ENCODE results near the gene IFNGR1.

Gene IFNGR1

DNA sequence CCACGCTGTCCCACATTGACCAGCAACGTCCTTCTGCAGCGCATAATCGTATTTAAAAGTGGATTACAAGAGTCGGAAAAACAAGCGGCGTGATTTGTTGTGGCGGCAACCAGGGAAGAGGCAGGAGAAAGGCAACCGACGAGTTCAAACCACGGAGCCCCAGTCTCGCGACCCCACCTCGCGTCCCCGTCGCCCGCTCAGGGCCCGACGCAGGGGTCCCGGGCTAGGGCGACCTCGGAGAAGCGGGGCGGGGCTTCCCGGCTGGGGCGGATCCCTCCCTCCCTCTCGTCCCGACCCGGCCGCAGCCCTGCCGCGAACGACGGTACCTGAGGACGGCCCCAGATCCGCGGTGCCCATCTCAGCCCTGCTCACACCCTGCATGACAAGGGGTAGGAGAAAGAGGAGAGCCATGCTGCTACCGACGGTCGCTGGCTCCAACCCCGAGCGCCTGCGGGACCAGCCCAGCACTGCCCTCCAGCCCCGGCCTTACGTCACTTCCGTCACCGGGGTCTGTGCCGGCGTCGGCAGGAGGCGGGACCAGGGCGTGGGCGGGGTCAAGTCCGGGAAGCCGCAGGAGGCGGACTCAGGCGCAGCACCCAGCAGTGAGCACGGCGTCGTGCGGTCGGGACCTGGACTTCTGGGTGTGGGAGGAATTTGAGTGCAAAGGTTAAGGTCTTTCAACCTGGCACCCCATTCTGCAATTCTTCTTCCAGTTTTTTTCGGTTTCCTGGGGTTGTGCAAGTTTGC lies at the start of gene IFNGR1:
Gene IFNGR1, minus strand, starts transcription at position 469 of the 747 bp plus-strand sequence. Its CDS starts 58 bp downstream, at position 411.
- H3K4me3 ChIP-seq (ENCODE audit: low read length in 2 of 2) = peak within 1 kb of the TSS; percentile 93 to 99
- H3K4me1 ChIP-seq (ENCODE audit: control insufficient read depth in 2 of 2, insufficient read depth in 2 of 2, low read length in 2 of 2) = peaks cover 14 to 34% of the 10 kb centered on the region in 2 donors

DNA sequence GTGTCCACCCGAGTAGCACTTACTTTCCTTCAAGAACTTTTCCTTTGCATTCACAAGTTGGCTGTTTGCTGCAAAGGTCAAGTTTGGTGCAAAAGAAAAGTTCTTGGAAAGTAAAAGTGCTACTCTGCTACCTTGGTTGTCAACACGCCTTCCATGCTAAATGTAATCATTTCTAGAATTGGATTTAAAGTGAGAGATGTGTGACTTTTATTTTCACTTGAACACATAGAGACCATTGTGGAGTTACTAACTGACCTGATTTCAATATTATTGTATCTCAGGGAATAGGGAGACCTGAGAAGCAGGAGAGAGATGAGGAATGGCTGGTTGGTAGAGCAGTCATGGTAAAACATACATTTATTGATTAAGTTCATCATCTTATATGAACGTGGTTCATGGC lies 49.7 kb upstream of the IFNGR1 start:
- H3K36me3 ChIP-seq (ENCODE audit: control insufficient read depth in 2 of 2, insufficient read depth in 2 of 2, low read length in 2 of 2) = no peaks in the 10 kb centered on the region
- no peak overlapping the region for H3K27ac ChIP-seq (ENCODE audit: low read depth in 2 of 2, low read length in 2 of 2)
- no peaks in the 10 kb centered on the region for H3K27me3 ChIP-seq (ENCODE audit: control insufficient read depth in 2 of 2, insufficient read depth in 2 of 2, low read length in 2 of 2)
- H3K4me1 ChIP-seq (ENCODE audit: control insufficient read depth in 2 of 2, insufficient read depth in 2 of 2, low read length in 2 of 2) = no peaks in the 10 kb centered on the region
- H3K9ac ChIP-seq (ENCODE audit: low read depth in 1 of 2, low read length in 2 of 2) = no peak overlapping the region
- H3K4me3 ChIP-seq (ENCODE audit: low read length in 2 of 2) = no peak overlapping the region
- no peaks in the 10 kb centered on the region for H3K9me3 ChIP-seq (ENCODE audit: control insufficient read depth in 2 of 2, low read length in 2 of 2)

More for the DNA sequence above, at the start of gene IFNGR1:
- Histone ChIP-seq H3K27ac (ENCODE audit: low read depth in 2 of 2, low read length in 2 of 2) (peak within 1 kb of the TSS; percentile 98), H3K9me3 (ENCODE audit: control insufficient read depth in 2 of 2, low read length in 2 of 2) (no peaks in the 10 kb centered on the region), H3K36me3 (ENCODE audit: control insufficient read depth in 2 of 2, insufficient read depth in 2 of 2, low read length in 2 of 2) (no peaks in the 10 kb centered on the region), H3K9ac (ENCODE audit: low read depth in 1 of 2, low read length in 2 of 2) (peak within 1 kb of the TSS; percentile 94 to 99), H3K27me3 (ENCODE audit: control insufficient read depth in 2 of 2, insufficient read depth in 2 of 2, low read length in 2 of 2) (no peaks in the 10 kb centered on the region)

DNA sequence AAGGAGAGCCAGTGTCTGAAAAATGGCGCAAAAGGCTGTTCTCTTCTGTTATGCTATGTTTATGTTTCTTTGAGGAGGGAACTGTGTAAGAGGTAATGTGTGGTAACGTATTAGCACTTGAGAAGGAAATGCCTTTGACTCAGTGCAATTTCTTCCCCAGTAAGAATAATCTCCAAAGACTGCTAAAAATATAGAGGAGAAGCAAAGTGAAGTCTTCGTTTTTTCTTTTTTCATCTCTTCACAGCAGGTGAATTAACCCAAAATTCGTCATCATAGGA lies 47.1 kb upstream of the IFNGR1 start:
- H3K4me3 ChIP-seq (ENCODE audit: low read length in 2 of 2) = no peak overlapping the region
- H3K36me3 ChIP-seq (ENCODE audit: control insufficient read depth in 2 of 2, insufficient read depth in 2 of 2, low read length in 2 of 2) = no peaks in the 10 kb centered on the region
- H3K9me3 ChIP-seq (ENCODE audit: control insufficient read depth in 2 of 2, low read length in 2 of 2) = no peaks in the 10 kb centered on the region
- H3K9ac ChIP-seq (ENCODE audit: low read depth in 1 of 2, low read length in 2 of 2) = no peak overlapping the region
- no peaks in the 10 kb centered on the region for H3K4me1 ChIP-seq (ENCODE audit: control insufficient read depth in 2 of 2, insufficient read depth in 2 of 2, low read length in 2 of 2)
- H3K27me3 ChIP-seq (ENCODE audit: control insufficient read depth in 2 of 2, insufficient read depth in 2 of 2, low read length in 2 of 2) = no peaks in the 10 kb centered on the region
- no peak overlapping the region for H3K27ac ChIP-seq (ENCODE audit: low read depth in 2 of 2, low read length in 2 of 2)

DNA sequence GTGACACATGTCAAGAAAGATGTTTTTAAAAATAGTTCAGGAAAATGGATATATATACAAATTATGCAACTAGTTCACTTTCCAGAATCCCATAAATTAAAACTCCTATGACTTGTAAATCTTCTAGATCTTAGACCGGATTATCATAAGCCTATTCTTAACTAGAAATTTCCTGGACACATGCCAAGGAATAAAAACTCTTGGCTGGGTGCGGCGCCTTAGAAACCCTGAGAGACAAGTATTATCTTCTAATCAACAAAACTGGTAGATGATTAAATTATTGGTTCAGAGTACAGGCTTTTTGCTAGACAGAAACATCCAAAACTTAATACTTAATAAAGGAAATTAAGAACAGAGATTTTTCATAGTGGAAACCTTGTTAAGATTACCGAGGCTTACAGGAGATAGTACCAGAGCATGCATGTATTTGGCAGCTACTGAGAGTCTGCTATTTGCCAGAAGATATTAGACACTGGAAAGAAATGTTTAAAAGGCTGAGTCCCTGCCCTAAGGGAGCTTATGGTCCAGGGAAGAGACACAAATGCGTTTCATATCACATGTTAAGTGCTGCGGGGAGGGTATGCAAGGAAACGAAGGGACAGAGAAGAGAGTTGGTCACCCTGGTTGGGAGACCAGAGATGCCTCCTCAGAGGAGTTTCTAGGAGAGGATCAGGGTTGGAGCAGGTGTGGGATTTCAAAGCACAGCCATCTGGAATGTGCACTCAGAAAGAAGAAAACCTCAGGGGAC lies 46.5 kb upstream of the IFNGR1 start:
- no peaks in the 10 kb centered on the region for H3K9me3 ChIP-seq (ENCODE audit: control insufficient read depth in 2 of 2, low read length in 2 of 2)
- no peak overlapping the region for H3K4me3 ChIP-seq (ENCODE audit: low read length in 2 of 2)
- no peaks in the 10 kb centered on the region for H3K27me3 ChIP-seq (ENCODE audit: control insufficient read depth in 2 of 2, insufficient read depth in 2 of 2, low read length in 2 of 2)
- H3K4me1 ChIP-seq (ENCODE audit: control insufficient read depth in 2 of 2, insufficient read depth in 2 of 2, low read length in 2 of 2) = no peaks in the 10 kb centered on the region
- no peaks in the 10 kb centered on the region for H3K36me3 ChIP-seq (ENCODE audit: control insufficient read depth in 2 of 2, insufficient read depth in 2 of 2, low read length in 2 of 2)
- no peak overlapping the region for H3K27ac ChIP-seq (ENCODE audit: low read depth in 2 of 2, low read length in 2 of 2)
- H3K9ac ChIP-seq (ENCODE audit: low read depth in 1 of 2, low read length in 2 of 2) = no peak overlapping the region

DNA sequence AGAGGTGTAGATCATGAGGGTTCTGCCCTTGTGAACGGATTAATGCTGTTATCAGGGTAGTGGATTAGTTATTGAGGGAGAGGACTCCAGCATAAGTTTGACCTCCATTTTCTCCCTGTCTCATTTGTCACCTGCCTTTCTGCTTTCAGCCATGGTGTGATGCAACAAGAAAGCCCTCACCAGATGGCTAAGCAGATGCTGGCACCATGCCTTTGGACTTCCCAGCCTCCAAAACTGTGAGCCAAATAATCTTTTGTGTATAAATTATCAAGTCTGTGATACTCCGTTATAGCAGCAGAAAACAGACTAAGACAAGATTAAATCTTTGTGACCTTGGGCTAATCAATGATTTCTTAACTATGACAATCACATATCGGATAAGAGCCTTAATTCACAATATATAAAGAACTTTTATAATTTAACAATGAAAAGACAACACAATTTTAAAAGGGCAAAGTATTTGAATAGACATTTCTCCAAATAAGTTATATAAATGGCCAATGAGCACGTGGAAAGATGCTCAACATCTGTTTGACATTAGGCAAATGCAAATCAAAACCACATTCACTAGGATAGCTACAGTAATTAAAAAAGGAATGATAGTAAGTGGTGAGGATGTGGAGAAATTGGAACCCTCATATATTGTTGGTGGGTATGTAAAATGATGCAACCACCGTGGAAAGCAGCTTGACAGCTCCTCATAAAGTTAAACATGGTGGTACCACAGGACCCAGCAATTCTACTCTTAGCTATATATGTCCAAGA lies 45.3 kb upstream of the IFNGR1 start:
- Histone ChIP-seq H3K9ac (ENCODE audit: low read depth in 1 of 2, low read length in 2 of 2) (no peak overlapping the region), H3K36me3 (ENCODE audit: control insufficient read depth in 2 of 2, insufficient read depth in 2 of 2, low read length in 2 of 2) (no peaks in the 10 kb centered on the region), H3K27ac (ENCODE audit: low read depth in 2 of 2, low read length in 2 of 2) (no peak overlapping the region), H3K9me3 (ENCODE audit: control insufficient read depth in 2 of 2, low read length in 2 of 2) (no peaks in the 10 kb centered on the region), H3K4me1 (ENCODE audit: control insufficient read depth in 2 of 2, insufficient read depth in 2 of 2, low read length in 2 of 2) (no peaks in the 10 kb centered on the region), H3K4me3 (ENCODE audit: low read length in 2 of 2) (no peak overlapping the region), H3K27me3 (ENCODE audit: control insufficient read depth in 2 of 2, insufficient read depth in 2 of 2, low read length in 2 of 2) (no peaks in the 10 kb centered on the region)

DNA sequence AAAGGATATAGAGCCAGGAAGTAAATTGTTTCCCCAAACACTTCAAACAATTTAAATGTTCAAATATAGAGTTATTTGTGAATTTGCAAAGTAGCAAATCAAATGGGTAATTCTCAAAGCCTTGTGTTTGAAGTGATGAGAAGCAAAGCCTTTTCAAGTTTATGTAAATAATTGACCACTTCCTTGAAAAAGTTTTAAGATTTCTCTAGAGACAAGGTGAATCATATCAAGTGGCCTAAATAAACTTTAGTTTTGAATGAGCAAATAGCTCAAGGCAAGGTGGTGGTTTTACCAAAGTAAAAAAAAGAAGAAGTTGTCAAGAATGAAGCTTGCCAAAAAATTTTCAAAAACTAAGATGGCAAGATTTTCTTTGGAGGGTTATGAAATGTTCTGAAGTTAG lies 42.6 kb upstream of the IFNGR1 start:
- no peak overlapping the region for H3K9ac ChIP-seq (ENCODE audit: low read depth in 1 of 2, low read length in 2 of 2)
- H3K4me3 ChIP-seq (ENCODE audit: low read length in 2 of 2) = no peak overlapping the region
- H3K36me3 ChIP-seq (ENCODE audit: control insufficient read depth in 2 of 2, insufficient read depth in 2 of 2, low read length in 2 of 2) = no peaks in the 10 kb centered on the region
- H3K9me3 ChIP-seq (ENCODE audit: control insufficient read depth in 2 of 2, low read length in 2 of 2) = no peaks in the 10 kb centered on the region
- H3K4me1 ChIP-seq (ENCODE audit: control insufficient read depth in 2 of 2, insufficient read depth in 2 of 2, low read length in 2 of 2) = peaks cover 0 to 3% of the 10 kb centered on the region in 2 donors
- H3K27me3 ChIP-seq (ENCODE audit: control insufficient read depth in 2 of 2, insufficient read depth in 2 of 2, low read length in 2 of 2) = no peaks in the 10 kb centered on the region
- H3K27ac ChIP-seq (ENCODE audit: low read depth in 2 of 2, low read length in 2 of 2) = no peak overlapping the region

DNA sequence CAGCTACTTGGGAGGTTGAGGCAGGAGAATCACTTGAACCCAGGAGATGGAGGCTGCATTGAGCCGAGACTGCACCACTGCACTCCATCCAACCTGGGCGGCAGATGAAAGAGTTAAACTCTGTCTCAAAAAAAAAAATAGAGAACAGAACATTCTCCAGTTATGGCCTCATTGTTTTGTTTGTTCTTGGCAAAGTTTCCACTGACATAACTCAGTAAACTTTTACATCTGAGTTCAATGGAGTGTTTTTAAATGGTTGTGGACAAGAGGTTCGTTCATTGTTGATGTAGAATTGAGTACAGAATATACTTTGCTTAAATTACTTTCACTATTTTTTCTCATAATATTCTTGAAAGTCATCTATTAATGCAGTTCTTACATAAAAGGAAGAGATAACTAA lies 42.2 kb upstream of the IFNGR1 start:
- H3K9ac ChIP-seq (ENCODE audit: low read depth in 1 of 2, low read length in 2 of 2) = no peak overlapping the region
- peaks cover 0 to 3% of the 10 kb centered on the region in 2 donors for H3K4me1 ChIP-seq (ENCODE audit: control insufficient read depth in 2 of 2, insufficient read depth in 2 of 2, low read length in 2 of 2)
- H3K9me3 ChIP-seq (ENCODE audit: control insufficient read depth in 2 of 2, low read length in 2 of 2) = no peaks in the 10 kb centered on the region
- H3K27ac ChIP-seq (ENCODE audit: low read depth in 2 of 2, low read length in 2 of 2) = no peak overlapping the region
- no peak overlapping the region for H3K4me3 ChIP-seq (ENCODE audit: low read length in 2 of 2)
- no peaks in the 10 kb centered on the region for H3K27me3 ChIP-seq (ENCODE audit: control insufficient read depth in 2 of 2, insufficient read depth in 2 of 2, low read length in 2 of 2)
- no peaks in the 10 kb centered on the region for H3K36me3 ChIP-seq (ENCODE audit: control insufficient read depth in 2 of 2, insufficient read depth in 2 of 2, low read length in 2 of 2)

DNA sequence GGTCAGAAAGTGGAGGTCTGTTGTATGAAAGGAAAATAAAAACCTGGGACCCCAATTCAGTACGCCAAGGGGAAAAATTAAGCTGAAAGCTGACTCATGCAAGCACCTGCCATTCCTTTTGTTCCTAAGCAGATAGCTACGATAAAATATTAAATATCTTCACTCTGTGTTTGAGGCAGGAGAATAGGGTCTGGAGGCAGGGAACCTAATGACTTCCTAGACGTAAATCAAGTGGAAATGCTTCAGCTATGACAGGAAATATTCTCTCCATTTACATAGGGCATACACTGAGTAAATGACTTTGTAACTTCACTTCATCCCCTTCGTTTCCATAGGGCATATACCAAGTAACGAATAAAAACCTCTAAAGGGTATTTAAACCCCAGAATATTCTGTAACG lies 41.0 kb upstream of the IFNGR1 start:
- peaks cover 0 to 3% of the 10 kb centered on the region in 2 donors for H3K4me1 ChIP-seq (ENCODE audit: control insufficient read depth in 2 of 2, insufficient read depth in 2 of 2, low read length in 2 of 2)
- H3K27me3 ChIP-seq (ENCODE audit: control insufficient read depth in 2 of 2, insufficient read depth in 2 of 2, low read length in 2 of 2) = no peaks in the 10 kb centered on the region
- no peak overlapping the region for H3K4me3 ChIP-seq (ENCODE audit: low read length in 2 of 2)
- no peak overlapping the region for H3K27ac ChIP-seq (ENCODE audit: low read depth in 2 of 2, low read length in 2 of 2)
- H3K9ac ChIP-seq (ENCODE audit: low read depth in 1 of 2, low read length in 2 of 2) = no peak overlapping the region
- no peaks in the 10 kb centered on the region for H3K9me3 ChIP-seq (ENCODE audit: control insufficient read depth in 2 of 2, low read length in 2 of 2)
- no peaks in the 10 kb centered on the region for H3K36me3 ChIP-seq (ENCODE audit: control insufficient read depth in 2 of 2, insufficient read depth in 2 of 2, low read length in 2 of 2)

DNA sequence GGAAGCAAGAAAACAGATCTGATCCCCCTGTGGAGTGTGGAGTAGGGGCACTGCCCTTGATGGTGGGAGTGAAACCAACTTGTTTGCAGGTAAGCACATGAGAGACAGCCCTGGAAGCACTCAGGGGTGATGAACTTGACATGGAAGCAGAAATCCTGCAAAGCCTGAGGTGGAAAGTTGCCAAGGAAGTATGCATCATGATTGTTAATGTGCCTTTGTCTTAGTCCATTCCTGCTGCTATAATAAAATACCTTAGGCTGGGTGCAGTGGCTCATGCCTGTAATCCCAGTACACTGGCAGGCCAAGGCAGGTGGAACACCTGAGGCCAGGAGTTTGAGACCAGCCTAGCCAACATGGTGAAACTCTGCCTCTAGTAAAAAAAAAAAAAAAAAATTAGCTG lies 40.2 kb upstream of the IFNGR1 start:
- Histone ChIP-seq H3K27ac (ENCODE audit: low read depth in 2 of 2, low read length in 2 of 2) (no peak overlapping the region), H3K4me1 (ENCODE audit: control insufficient read depth in 2 of 2, insufficient read depth in 2 of 2, low read length in 2 of 2) (peaks cover 0 to 3% of the 10 kb centered on the region in 2 donors), H3K36me3 (ENCODE audit: control insufficient read depth in 2 of 2, insufficient read depth in 2 of 2, low read length in 2 of 2) (no peaks in the 10 kb centered on the region), H3K9ac (ENCODE audit: low read depth in 1 of 2, low read length in 2 of 2) (no peak overlapping the region), H3K4me3 (ENCODE audit: low read length in 2 of 2) (no peak overlapping the region), H3K27me3 (ENCODE audit: control insufficient read depth in 2 of 2, insufficient read depth in 2 of 2, low read length in 2 of 2) (no peaks in the 10 kb centered on the region), H3K9me3 (ENCODE audit: control insufficient read depth in 2 of 2, low read length in 2 of 2) (no peaks in the 10 kb centered on the region)

DNA sequence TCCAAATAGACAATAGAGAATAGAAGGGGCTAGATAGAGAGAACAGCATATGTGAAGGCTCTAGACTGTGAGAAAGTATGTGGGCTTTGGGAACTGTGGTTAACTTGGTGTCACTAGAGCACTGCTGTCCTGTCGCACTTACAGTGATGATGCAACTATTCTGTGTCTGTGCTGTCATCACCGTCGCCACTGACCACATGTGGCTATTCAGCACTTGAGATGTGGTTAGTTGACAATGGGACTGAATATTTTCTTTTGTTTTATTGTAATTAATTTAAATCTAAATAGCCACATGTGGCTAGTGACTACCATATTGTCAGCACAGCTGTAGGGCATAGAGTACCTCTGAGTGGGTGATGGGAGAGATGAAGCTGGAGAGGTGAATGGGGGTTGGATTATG lies 39.0 kb upstream of the IFNGR1 start:
- Histone ChIP-seq H3K27ac (ENCODE audit: low read depth in 2 of 2, low read length in 2 of 2) (no peak overlapping the region), H3K4me3 (ENCODE audit: low read length in 2 of 2) (no peak overlapping the region), H3K27me3 (ENCODE audit: control insufficient read depth in 2 of 2, insufficient read depth in 2 of 2, low read length in 2 of 2) (no peaks in the 10 kb centered on the region), H3K36me3 (ENCODE audit: control insufficient read depth in 2 of 2, insufficient read depth in 2 of 2, low read length in 2 of 2) (no peaks in the 10 kb centered on the region), H3K4me1 (ENCODE audit: control insufficient read depth in 2 of 2, insufficient read depth in 2 of 2, low read length in 2 of 2) (peaks cover 0 to 3% of the 10 kb centered on the region in 2 donors), H3K9ac (ENCODE audit: low read depth in 1 of 2, low read length in 2 of 2) (no peak overlapping the region), H3K9me3 (ENCODE audit: control insufficient read depth in 2 of 2, low read length in 2 of 2) (no peaks in the 10 kb centered on the region)
